EL (cell line): ENCODE data around the gene SNAPIN.
"Not testable (repeated sequence)": the region's sequence is repeated elsewhere in the genome, so short reads cannot be mapped to it uniquely, and the experiment has no call there.

ENCODE experiments used
- DNase-seq: peaks from one replicate; pipeline ENCODE4 v3.0.0-alpha.2; 2016

The SNAPIN gene

DNA sequence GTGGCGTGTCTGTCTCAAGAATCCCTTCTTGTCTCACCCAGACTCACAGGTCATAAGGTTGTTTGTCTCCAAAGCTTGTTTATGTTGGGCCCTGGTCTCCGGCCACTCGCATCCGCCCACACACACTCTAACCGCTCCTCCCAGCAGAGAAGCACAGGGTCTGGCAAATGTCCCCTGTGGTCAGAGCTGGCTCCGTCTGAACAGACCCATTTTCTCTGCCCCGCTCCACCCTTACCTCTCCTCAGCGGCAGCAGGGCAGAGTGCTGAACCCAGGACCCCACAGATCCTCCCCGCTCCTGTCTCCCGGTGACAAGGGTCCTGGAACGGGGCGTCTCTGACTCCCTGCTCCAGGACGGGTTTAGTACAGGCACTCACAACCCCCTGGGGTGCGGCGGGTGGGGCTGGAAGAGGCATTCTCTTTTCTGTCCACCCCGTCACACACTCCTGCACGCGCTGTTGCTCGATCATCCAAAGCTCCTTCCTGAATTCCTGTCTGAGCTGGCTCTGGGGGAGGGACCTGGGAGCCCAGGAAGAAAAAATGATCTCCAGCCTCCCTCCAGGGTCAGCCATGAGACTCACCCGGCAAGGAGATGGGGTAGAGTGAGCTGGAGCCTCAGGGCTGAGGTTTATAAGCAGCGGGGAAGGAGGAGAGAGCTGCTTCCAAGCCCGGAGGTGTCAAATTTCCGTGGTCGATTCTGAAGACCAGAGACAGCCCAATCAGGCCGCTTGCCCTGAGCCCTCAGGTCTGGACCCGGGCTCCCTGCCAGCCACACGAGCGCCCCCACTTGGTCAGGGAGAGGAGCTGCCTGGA, 31.4 kb upstream of the SNAPIN start, which contains the start of gene S100A13:
Gene S100A13, minus strand, starts transcription at position 602 of the 811 bp plus-strand sequence. CDS start 1,033 bp downstream, outside the sequence.
- peak; percentile 96 for DNase-seq

DNA sequence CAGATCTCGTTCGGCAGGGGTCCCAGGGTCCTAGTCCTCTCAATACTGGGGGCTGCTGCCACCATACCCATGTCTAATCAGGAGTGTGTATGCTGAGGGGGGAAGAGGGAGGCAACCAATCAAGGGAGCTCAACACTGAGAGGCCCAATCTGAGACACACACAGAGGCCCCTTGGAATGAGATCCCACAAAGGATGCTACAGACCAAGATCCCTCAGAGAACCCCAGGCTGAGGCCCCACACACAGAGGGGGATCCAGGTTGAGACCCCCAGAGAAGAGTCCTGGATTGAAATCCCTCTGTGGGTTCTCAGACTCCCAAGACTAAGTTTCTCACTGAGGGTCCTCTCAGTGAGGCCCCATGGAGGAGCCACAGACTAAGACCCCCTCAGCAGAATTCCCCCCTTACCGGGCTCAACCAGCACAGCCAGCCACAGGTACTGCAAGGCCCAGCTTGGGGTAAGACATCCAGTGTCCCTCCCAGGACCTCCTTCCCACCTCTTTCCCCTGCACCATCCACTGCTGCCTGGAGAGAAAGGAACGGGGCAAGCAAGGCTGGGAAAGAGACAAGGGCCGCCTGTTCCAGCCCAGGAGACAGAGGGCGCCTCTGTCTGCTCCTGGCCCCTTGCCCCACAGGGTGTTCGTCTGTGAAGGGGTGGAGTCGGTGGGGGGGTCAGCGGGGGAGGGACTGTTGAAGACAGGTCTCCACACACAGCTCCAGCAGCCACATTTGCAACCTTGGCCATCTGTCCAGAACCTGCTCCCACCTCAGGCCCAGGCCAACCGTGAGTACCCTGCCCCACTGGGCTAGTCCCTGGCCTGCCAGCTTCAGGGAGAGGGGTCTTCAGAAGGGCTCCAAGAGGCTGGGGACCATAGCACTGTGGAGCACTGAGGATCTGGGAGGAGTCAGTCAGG, 30.5 kb upstream of the SNAPIN start, which contains the start of gene S100A1:
Gene S100A1, plus strand, starts transcription at position 720 of the 912 bp plus-strand sequence. CDS start 2,088 bp downstream, outside the sequence.
- DNase-seq, result no peak

DNA sequence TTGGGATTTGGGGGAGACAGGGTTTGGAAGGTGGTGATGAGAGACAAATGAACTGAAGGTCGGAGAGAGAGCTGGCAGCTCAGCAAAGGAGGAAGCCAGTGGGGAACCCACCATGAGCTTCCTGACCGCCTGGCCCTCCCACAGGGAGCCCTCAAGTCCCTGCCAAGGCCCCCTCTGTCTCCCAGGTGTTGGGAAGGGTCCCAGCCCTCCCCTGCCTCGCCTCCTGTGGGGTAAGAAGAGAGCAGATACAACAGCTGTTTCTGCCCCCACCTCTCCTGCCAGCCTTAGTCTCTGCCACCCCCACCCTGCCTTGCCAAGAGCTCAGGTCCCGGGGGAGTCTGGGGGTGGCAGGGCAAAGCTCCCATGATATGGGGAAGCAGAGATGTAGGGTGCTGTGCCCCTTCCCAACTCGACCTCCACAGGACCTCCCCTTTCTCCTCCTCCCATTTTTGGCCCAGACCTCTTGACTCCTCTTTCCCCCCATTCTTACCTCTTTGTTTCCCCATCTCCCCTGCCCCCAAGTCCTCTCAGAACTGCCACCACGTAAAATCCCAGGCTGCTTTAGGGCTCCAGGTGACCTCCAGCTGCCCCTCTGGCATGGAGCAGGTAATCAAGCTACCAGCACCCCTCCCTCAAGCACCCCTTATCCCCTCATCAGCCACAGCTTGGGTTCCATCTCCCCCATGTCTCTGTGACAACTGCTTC, 29.7 kb upstream of the SNAPIN start:
- DNase-seq, result no peak

DNA sequence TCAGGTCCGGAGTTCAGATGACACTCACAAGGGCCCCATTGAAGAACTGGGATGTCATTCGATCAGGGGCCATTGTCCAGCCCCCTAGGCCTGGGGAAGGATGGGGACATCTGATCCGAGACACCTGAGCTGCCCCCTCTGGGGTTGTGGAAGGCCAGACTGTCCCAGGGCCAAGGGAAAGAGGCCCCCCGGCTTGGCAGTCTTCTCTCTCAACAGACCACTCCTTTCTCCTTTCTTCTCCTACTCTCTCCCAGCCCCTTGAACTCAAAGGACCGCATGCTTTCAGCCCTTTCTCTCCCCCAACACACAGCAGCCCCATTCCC, 29.2 kb upstream of the SNAPIN start:
- no peak for DNase-seq

- no peak for DNase-seq
Observed at GRCh38 chr1:153629971-153630370, 28.5 kb upstream of the SNAPIN start.

DNA sequence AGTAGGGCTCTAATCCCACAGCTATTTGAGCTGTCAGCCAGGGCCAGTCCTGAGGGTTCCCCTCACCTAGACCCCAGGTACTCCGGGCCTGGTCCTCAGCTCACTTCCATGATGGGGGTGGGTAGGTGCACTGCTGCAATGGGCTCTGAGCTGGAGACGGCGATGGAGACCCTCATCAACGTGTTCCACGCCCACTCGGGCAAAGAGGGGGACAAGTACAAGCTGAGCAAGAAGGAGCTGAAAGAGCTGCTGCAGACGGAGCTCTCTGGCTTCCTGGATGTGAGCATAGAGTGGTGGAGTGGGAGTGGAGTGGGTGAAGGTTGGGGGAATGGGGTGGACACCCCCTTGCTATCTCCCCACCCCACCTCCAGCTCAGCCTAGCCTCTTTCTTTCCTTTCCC, 28.1 kb upstream of the SNAPIN start:
- DNase-seq, result no peak

- DNase-seq, result no peak
Observed at GRCh38 chr1:153631047-153632022, 27.2 kb upstream of the SNAPIN start.

GRCh38 chr1:153633161-153633753, 25.2 kb upstream of the SNAPIN start:
- no peak for DNase-seq

- peak; percentile 98 for DNase-seq
Observed at GRCh38 chr1:153633754-153634665, 24.5 kb upstream of the SNAPIN start, which contains the start of gene CHTOP. TSS of gene CHTOP (plus strand) at chr1:153634066. CDS start at chr1:153636589, 2,523 bp downstream.

GRCh38 chr1:153635872-153636271, 22.6 kb upstream of the SNAPIN start:
- no peak for DNase-seq

- DNase-seq, result no peak
Observed at GRCh38 chr1:153636312-153636711, 22.2 kb upstream of the SNAPIN start.

GRCh38 chr1:153638261-153638660, 20.2 kb upstream of the SNAPIN start:
- DNase-seq, result no peak

- DNase-seq, result no peak
Observed at GRCh38 chr1:153639280-153639679, 19.2 kb upstream of the SNAPIN start.

DNA sequence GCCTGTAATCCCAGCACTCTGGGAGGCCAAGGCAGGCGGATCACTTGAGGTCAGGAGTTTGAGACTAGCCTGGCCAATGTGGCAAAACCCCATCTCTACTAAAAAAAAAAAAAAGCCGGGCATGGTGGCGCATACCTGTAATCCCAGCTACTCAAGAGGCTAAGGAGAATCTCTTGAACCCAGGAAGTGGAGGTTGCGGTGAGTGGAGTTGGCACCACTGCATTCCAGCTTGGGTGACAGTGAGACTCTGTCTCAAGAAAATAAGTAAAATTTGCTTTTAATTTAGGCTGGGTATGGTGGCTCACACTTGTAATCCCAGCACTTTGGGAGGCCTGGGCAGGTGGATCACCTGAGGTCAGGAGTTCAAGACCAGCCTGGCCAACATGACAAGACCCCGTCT, 18.3 kb upstream of the SNAPIN start:
- not testable (repeated sequence) for DNase-seq

GRCh38 chr1:153640861-153641260, 17.6 kb upstream of the SNAPIN start:
- DNase-seq, result no peak

DNA sequence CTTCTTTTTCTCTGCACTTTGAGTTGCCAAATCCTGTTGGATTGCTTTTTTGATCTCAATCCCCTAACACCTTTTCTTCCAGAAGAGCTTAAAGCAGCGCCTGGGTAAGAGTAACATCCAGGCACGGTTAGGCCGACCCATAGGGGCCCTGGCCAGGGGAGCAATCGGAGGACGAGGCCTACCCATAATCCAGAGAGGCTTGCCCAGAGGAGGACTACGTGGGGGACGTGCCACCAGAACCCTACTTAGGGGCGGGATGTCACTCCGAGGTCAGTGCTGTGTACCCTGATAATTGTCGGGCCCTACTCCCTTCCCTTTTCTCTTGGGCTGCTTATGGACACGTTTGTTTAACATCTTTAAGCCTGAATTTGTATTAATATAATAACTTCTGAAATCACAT, 16.3 kb upstream of the SNAPIN start:
- DNase-seq, result no peak

GRCh38 chr1:153643100-153643499, 15.4 kb upstream of the SNAPIN start:
- DNase-seq, result no peak

- no peak for DNase-seq
Observed at GRCh38 chr1:153643816-153644215, 14.7 kb upstream of the SNAPIN start.

DNA sequence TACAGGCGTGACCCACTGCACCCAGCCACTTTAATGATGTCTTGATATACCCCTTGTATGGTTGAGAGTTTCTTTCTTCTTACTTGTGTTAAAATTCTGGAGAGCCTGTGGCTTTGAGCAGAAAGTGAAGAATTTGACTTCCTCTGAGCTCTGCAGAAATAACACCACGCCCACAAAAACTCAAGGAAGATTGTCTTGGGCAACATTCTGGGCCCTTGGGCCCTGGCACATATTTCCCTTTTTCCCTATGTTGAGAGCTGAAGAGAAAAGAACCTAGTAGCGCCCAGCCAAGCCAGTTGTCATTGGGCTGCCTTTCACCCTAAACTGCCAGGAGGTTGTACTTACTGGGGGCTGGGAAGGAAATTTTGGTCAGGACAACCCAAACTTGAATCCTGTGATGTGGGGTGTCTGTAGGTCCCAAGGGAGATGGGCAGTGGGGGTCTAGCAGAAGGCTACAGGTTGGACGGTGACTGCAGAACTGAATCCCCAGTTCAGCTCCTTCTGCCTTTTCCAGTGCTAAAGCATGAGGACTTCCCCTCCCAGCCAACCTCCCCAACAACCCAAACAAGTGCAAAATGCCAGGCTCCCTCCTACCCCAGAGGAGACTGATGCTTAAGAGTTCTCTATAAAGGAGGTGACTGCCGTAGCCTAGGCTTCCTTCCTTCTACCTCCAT, 11.7 kb upstream of the SNAPIN start:
- no peak for DNase-seq

DNA sequence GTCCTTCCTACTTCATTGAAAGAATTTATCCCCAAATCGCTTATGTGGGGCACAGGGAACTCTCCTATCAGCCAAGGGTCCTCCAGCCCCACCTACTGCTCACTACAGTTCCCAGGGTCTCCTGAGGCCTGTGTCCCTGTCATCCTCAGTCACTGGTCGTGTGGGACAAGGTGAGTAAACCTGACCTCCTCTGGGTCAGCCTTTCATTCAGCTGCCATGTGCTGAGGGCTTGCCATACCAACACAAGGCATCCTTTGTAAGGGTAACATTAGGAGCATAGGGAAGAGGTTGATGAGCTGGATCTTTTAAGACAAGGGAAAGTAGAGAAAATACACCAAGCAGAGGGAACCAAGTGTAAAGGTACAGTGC, 11.2 kb upstream of the SNAPIN start:
- DNase-seq, result no peak
